Raji (cell line): ENCODE data around the gene AGBL2.

ENCODE experiments used
- POLR2A ChIP-seq: IDR thresholded peaks from 2 replicates; pipeline ENCODE4 v1.6.1; 2011; ENCODE audit warnings: low read depth, low read length, control low read depth; ENCODE audit not compliant: insufficient read depth

AGBL2 gene

DNA sequence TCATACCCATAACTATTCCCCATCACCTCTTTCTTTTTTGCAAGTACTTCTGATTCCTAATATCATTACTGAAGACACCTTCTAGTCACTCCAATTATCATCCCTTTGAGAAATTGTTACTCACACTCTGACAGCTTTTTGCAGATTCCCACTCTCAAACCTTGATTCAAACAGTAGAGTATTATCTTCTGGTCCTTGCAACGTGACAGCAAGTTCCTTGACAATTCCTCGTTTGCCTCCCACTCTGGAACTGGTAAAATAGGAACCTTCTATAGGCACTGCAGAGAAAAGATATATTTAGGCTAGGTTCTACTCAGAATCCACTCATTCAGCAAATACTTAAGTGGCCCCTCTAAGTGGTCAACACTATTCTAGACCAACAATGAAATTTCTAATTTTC is 23.2 kb downstream of the AGBL2 start:
- TF ChIP-seq POLR2A: no peak

DNA sequence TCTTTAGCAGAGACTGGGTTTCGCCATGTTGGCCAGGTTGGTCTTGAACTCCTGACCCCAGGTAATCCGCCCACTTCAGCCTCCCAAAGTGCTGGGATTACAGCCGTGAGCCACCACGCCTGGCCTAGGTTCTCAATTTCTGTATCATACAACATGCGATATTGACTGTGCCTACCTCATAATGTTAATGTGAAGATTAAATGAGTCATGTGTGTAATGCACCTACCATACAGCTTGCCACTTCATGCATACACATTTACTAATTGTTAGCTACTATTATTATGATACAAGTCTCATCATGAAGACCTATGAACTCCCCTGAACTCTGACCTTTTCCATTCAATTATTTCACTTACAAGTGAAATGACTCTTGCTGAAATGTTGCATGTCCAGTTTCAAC is 25.7 kb downstream of the AGBL2 start:
- TF ChIP-seq POLR2A: no peak

DNA sequence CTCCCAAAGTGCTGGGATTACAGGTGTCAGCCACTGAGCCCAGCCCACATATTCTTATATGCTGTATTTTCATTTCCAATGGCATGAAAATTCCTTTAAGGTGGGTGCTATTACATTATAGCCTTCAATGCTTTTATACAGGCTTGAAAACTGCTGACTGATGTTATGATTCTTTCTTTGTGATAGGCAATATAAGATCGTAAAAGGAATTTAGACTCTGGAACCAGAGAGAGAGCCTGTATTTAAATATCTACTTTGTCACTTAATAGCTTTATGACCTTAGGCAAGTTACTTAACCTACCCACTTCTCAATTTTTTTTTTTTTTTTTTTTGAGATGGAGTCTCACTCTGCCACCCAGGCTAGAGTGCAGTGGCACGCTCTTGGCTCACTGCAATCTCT is 26.2 kb downstream of the AGBL2 start:
- TF ChIP-seq POLR2A: no peak

DNA sequence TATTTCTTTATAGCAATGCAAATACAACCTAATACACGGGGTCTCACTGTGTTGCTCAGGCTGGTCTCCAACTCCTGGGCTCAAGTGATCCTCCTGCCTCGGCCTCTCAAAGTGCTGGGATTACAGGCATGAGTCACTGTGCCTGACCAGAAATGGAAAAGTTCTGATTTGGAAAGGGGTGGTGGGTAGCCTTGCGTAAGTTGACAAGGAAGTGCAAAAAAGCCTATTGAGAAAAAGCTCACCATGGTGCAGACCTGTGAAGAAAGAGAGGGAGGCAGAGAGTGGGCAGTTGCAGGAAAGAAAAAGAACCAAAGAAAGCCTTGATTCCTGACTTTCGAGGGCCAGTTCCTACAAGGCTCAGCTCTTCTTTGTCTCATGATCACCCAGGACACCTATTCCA is 27.1 kb downstream of the AGBL2 start:
- TF ChIP-seq POLR2A: no peak

DNA sequence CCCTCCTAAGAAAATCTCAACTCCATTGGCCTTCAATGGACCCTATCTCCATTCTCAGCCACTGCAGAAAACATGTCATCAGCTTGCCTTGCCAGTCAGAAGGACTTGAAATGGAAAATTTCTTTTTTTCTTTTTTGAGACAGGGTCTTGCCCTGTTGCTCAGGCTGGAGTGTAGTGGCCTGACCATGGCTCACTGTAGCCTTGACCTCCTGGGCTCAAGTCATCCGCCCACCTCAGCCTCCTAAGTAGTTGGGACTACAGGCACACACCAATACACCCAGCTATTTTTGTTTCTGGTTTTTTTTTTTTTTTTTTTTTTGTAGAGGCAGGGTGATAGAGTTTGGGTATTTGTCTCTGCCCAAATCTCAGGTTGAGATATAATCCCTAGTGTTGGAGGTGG is 29.0 kb downstream of the AGBL2 start:
- no peak for TF ChIP-seq POLR2A

DNA sequence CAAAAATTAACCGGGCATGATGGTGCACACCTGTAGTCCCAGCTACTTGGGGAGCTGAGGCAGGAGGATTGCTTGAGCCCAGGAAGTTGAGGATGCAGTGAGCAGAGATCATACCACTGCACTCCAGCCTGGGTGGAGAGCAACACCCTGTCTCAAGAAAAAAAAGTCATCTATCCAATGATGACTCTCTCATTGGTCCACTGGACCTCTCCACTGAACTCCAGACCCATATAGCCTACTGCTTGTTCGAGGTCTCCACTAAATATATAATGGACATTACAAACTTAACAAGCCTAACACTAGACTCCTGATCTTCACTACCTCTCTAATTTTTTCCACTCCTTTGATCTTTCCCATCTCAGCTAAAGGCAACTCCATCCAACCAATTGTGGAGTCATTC is 39.3 kb downstream of the AGBL2 start:
- no peak for TF ChIP-seq POLR2A

DNA sequence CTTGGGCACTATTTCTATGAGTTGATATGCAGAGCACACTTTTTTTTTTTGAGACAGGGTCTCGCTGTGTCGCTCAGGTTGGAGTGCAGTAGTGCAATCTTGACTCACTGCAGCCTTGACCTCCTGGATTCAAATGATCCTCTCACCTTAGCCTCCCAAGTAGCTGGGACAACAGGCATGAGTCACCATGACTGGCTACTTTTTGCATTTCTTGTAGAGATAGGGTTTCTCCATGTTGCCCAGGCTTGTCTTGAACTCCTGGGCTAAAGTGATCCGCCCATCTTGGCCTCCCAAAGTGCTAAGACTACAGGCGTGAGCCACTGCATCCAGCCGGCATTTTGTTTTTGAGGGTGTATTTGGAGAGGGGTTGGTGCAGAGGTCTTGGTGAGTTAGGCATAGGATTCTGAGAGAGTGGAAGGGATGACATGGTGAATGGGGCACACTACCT is 42.9 kb downstream of the AGBL2 start:
- no peak for TF ChIP-seq POLR2A

DNA sequence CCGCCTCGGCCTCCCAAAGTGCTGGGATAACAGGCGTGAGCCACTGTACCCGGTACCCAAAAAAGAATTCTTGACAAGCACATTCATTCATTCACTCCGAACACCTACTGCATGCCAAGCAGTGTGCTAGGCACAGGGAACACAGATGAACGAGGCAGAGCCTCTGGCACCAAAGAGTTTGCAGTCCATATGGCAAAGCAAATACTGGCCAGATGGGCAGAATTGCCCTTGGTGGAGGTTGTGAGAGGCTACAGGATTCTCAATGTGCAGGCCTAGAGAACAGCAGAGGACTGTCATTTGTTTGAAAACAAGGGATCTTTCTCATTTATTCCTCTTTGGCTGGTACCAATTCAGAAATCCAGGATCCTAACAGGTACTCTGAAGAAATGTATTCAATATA is 45.3 kb downstream of the AGBL2 start:
- TF ChIP-seq POLR2A: no peak

DNA sequence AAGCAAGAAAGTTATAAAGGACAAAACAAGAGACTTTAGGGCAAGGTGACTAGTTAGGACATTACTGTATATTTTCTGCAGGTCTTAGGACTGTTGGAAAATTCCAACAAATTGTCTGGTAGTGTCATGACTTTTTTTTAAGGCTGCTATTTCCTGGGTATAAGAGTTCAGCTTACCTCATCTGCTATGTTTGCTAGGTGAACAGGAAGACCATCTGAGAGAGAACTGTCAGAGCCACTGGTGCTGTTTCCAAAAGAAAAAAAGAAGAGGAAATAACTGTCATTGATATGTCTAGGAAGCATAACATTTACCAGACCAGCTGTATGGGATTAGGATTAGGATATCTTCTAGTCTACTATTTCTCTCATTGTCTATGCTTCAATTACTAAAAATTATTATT is 46.5 kb downstream of the AGBL2 start:
- TF ChIP-seq POLR2A: no peak

DNA sequence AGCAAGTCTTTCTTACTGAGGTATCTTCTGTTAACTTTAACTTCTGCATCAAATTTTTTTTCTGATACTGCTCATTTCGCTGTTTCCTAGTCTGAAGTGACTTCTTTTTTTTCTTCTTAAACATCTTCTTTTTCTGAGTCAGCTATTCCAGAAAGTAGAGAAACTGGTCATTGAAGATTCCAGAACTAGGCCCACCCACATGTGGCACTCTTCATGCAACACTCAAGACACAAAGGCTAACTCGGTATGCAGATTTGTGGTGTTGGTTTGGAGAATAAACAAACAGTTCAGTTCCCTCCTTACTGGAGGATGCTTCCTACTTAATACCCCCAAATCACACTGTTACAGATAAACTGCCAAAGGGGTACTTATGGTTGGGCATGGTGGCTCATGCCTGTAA is 47.6 kb downstream of the AGBL2 start:
- no peak for TF ChIP-seq POLR2A

DNA sequence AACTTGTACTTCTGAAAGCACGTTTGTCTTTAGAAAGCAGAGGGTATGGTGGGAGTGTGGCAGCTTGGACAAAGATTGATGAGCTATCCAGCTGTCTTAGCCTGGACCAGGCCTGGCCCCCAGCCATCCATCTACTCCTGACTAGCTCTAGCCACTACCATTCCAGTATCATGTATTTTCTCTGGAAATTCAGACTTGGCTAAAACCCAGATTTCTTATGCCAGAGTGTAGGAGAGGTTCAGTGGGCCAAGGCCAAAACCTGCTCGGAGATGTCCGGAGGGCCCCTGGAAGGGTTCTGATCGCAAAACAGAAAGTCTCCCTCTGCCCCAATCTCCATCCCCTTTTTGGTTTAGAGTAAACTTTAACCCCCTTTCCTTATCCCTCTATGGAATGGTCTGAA is 48.0 kb downstream of the AGBL2 start:
- TF ChIP-seq POLR2A: no peak

DNA sequence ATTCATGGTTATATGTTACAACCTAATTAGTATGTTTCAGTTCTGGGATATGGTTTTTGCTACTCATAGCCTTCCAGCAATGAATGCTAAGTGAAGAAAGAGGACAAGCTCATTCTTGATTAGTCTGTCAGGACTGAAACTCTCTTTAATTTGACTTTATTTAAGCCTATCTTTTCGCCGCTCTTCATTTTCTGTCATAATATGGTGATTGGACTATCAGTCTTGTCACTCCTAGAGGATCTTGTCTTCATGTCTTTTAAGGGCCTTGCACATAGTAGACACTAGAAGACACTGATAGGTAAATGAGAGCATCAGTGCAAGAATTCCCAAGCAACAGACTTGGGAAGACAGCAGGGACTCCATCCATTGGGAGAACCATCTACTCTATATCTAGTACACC is 53.9 kb downstream of the AGBL2 start:
- TF ChIP-seq POLR2A: no peak

DNA sequence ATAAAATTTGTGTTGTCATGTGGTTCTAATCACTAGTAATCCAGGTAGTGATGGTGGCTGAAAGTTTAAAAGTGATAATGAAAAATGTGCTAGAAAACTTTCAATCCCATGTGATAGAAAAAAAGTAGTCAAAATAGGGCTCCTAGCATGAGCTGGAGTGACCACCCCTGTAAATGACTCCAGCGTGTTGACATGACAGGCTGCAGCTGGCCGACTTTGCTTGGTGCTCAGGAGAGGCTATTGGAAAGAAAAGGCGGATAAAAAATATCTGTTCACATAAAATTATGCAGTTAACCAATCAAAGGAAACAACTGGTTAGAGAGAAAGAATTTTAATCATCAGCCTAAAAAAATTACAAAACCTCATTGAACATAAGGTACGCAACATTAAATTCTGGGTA is 55.9 kb downstream of the AGBL2 start:
- no peak for TF ChIP-seq POLR2A

DNA sequence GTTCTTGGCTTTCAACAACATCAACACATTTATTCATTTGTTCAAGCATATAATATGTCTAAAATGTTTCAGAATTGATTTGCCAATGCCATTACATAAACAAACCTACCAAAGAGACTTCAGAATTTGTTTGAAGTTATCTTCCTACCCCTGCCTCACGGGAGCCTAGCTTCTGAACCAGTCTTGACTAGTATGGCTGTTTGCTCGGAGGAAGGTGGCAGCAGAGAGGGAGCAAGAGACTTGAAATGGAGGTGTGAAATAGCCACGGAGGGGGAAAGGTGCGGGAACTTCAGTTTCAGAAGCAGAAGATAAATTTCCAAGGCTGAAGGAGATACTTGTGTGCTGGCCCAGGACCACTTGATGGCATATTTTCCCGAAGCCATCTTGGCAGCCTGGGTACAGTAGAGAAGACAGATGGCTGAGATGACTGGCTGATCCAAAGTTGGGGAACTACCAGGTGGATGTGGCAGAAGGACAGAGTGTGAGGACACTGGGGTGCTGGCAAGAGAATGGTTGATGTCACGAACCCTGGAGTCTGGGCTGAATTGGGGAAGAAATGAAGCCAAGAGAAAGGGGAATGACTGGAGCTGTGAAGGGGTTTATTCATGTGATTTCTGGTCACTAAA is 58.8 kb downstream of the AGBL2 start:
- TF ChIP-seq POLR2A: no peak

DNA sequence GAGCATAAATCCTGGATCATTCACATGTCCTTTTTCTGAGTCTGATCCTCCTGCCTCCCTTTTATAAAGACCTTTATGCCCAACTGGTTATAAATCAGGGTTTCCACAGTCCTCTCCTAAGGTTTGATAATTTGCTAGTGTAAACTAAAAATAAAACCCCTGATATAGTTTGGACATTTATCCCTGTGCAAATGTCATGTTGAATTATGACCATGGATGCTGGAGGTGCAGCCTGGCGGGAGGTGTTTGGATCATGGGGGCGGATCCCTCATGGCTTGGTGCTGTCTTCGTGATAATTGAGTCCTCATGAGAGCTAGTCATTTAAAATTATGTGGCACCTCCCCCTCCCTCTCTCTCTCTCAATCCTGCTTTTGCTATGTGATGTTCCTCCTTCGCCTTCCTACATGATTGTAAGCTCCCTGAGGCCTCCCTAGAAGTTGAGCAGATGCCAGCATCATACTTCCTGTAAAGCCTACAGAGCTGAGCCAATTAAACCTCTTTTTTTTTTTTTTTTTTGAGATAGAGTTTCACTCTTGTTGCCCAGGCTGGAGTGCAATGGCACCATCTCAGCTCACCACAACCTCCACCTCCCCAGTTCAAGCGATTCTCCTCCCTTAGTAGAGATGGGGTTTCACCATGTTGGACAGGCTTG is 63.2 kb downstream of the AGBL2 start:
- TF ChIP-seq POLR2A: no peak

DNA sequence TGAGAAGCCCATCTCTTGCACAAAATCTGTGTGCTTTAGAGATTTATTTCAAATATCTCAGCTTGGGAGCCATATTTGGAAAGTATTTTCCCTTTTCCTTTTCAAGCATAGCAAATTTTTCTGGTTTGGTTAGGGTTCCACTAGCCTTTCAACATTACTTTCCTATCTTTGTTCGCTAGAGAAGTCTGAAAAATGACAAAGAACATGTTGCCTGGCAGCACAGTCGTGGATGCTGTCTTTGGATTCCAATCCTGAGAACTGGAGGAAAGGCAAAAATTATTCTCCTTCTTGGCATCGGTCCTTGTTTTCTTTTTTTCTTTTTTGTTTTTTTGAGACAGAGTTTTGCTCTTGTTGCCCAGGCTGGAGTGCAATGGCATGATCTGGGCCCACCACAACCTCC is 65.9 kb downstream of the AGBL2 start:
- TF ChIP-seq POLR2A: no peak

DNA sequence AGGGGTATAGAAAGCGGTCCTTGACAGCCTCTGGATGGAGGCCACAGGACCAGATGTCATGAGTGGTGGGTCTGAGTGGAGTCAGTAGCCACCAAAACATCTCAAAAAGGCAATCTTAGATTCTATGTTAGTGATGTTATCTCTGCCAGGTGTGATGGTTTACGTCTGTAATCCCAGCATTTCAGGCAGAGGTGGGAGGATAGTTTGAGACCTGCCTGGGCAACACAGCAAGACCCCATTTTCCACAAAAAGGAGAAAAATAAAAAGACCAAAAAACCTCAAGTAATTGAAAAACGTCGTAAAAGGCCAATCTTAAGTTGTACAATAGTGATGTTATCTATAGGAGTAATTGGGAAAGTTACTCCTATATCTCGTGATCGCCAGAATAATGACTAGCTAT is 69.2 kb downstream of the AGBL2 start:
- TF ChIP-seq POLR2A: no peak
